AG04450 (cell line): ENCODE results near the gene CACNB2. TPM values are rescaled to one million over a fixed set of nuclear protein-coding genes. Genes with fewer than 3 reads are reported as not detected.
"Not testable (repeated sequence)": the region's sequence is repeated elsewhere in the genome, so short reads cannot be mapped to it uniquely, and the experiment has no call there.

Experiments
- CTCF ChIA-PET: fragments of 300-600, 350-600 bp; formaldehyde crosslinking; extraction: SDS; loops from one replicate; lab custom pipeline; 2022; ENCODE audit warnings: antibody characterized with exemption, inconsistent platforms; lab: Charles Lee
- POLR2A ChIA-PET: fragments of 350-600 bp; formaldehyde crosslinking; extraction: SDS; loops from one replicate; lab custom pipeline; 2021; ENCODE audit warnings: antibody characterized with exemption, inconsistent platforms; lab: Yijun Ruan, JAX
- DNase-seq: peaks from one replicate; pipeline ENCODE4 v3.0.0-alpha.2; 2011; ENCODE audit warnings: low read depth, low spot score
- H3K27ac ChIP-seq: one replicate; pipeline ENCODE4 v1.5.1; 2012; ENCODE audit warnings: low read depth, low read length, control low read depth
- H3K27me3 ChIP-seq: one replicate; pipeline ENCODE4 v1.6.0; 2012; ENCODE audit warnings: low read length; ENCODE audit not compliant: control insufficient read depth, insufficient read depth
- H3K4me3 ChIP-seq: 2 replicates; pipeline ENCODE4 v1.5.1; 2011; ENCODE audit warnings: mild to moderate bottlenecking, low read depth, low read length, control low read depth
- H3K9me3 ChIP-seq: 2 replicates; pipeline ENCODE4 v1.5.1; 2012; ENCODE audit warnings: low read length; ENCODE audit not compliant: control insufficient read depth, insufficient read depth
- CTCF ChIP-seq: IDR thresholded peaks from 2 replicates; pipeline ENCODE4 v1.5.1; 2011; ENCODE audit warnings: low read depth, low read length, control low read depth, inconsistent platforms
- polyA plus RNA-seq: library from polyadenylated mRNA; depleted of rRNA; stranded (reverse); fragments of >200 nt; gene quantifications from 2 replicates; pipeline ENCODE4 v1.2.3, GENCODE V29; 2011

CACNB2 gene
- polyA plus RNA-seq, 1 experiment = 0.76 TPM

GRCh38 chr10:18566177-18566576, 426.0 kb downstream of the CACNB2 start:
- CTCF ChIA-PET = no interaction called here
- peaks cover 26% of the 10 kb centered on the region for H3K9me3 ChIP-seq
- DNase-seq = no peak
- H3K4me3 ChIP-seq = no peak overlapping the region
- no peak overlapping the region for H3K27ac ChIP-seq
- H3K27me3 ChIP-seq = no peaks in the 10 kb centered on the region
- POLR2A ChIA-PET = no interaction called here
- TF ChIP-seq CTCF = no peak

GRCh38 chr10:18567343-18567856, 427.2 kb downstream of the CACNB2 start:
- TF ChIP-seq CTCF = no peak
- DNase-seq = no peak
- Histone ChIP-seq H3K27ac (no peak overlapping the region), H3K27me3 (no peaks in the 10 kb centered on the region), H3K9me3 (peaks cover 30% of the 10 kb centered on the region), H3K4me3 (no peak overlapping the region)
- ChIA-PET CTCF (no interaction called here), POLR2A (no interaction called here)

- H3K27ac ChIP-seq, H3K27me3 ChIP-seq, H3K4me3 ChIP-seq, POLR2A ChIA-PET, CTCF ChIA-PET, DNase-seq: not testable (repeated sequence)
- peaks cover 21% of the 10 kb centered on the region for H3K9me3 ChIP-seq
These were observed 430.2 kb downstream of the CACNB2 start for GRCh38 chr10:18570386-18570785.

- POLR2A ChIA-PET = no interaction called here
- no peak overlapping the region for H3K27ac ChIP-seq
- TF ChIP-seq CTCF = no peak
These were observed 430.9 kb downstream of the CACNB2 start for GRCh38 chr10:18571076-18571475.

GRCh38 chr10:18571780-18572179, 431.6 kb downstream of the CACNB2 start:
- DNase-seq = no peak
- CTCF ChIA-PET = no interaction called here
- Histone ChIP-seq H3K27me3 (no peaks in the 10 kb centered on the region), H3K4me3 (no peak overlapping the region), H3K27ac (no peak overlapping the region), H3K9me3 (peaks cover 18% of the 10 kb centered on the region; the same call in 1 of the 2 replicates)
- no peak for TF ChIP-seq CTCF
- POLR2A ChIA-PET = no interaction called here

More at GRCh38 chr10:18571076-18571475, 430.9 kb downstream of the CACNB2 start:
- CTCF ChIA-PET = no interaction called here
- DNase-seq = no peak
- Histone ChIP-seq H3K9me3 (peaks cover 21% of the 10 kb centered on the region), H3K4me3 (no peak overlapping the region), H3K27me3 (no peaks in the 10 kb centered on the region)
